B cell (primary cell): ENCODE measurements around the gene S1PR2. TPM values are rescaled to one million over a fixed set of nuclear protein-coding genes. Genes with fewer than 3 reads are reported as not detected.
A peak's percentile ranks its signal among the peaks of the same experiment; 100 is the strongest.

Experiments
- ATAC-seq: fragments of 200-7000 bp; cut with Tn5 transposase; one replicate; pipeline ENCODE4 v1.10.0; 2021; ENCODE audit warnings: low read depth, mild to moderate bottlenecking, moderate number of reproducible peaks, moderate library complexity
- CTCF ChIA-PET: fragments of 350-600 bp; sonication (Branson Sonifier 250); formaldehyde crosslinking; loops from one replicate; lab custom pipeline; 2021; ENCODE audit warnings: antibody characterized with exemption, inconsistent platforms; lab: Charles Lee
- POLR2A ChIA-PET: fragments of 350-600 bp; sonication (Branson Sonifier 250); formaldehyde crosslinking; loops from one replicate; lab custom pipeline; 2021; ENCODE audit warnings: antibody characterized with exemption; lab: Charles Lee
- DNase-seq: peaks from one replicate; pipeline ENCODE4 v3.0.0; 2013
- H2AFZ ChIP-seq: 2 replicates; pipeline ENCODE4 v1.6.1; 2012; ENCODE audit warnings: mild to moderate bottlenecking, low read depth, low read length; ENCODE audit not compliant: insufficient read depth, poor library complexity, severe bottlenecking
- H3K27ac ChIP-seq, 2 donors: 1 replicate in 1 of 2; 2 replicates in 1 of 2; pipeline ENCODE4 v1.5.1; 2012 to 2013; ENCODE audit warnings: low read length in 2 of 2, mild to moderate bottlenecking in 2 of 2, moderate library complexity in 1 of 2
- H3K27me3 ChIP-seq, 4 experiments: fragments of 200-600 bp in 1 of 4; sonication (generic) in 1 of 4; replicated peaks in 1 of 4; 1 replicate in 2 of 4; 2 replicates in 2 of 4; pipeline versions ENCODE4 v1.6.1 to v1.7.0; 2013 to 2016; ENCODE audit warnings: low read length in 3 of 4, mild to moderate bottlenecking in 2 of 4, mixed read lengths in 1 of 4, moderate library complexity in 1 of 4; ENCODE audit not compliant: insufficient read depth in 4 of 4, control insufficient read depth in 3 of 4; ENCODE audit errors: control extremely low read depth in 1 of 4
- H3K36me3 ChIP-seq, 2 experiments: replicated peaks in 1 of 2; 1 replicate in 1 of 2; 2 replicates in 1 of 2; pipeline versions ENCODE4 v1.6.1 to v1.7.1; 2013; ENCODE audit warnings: low read length in 1 of 2; ENCODE audit not compliant: insufficient read depth in 2 of 2, control insufficient read depth in 1 of 2; ENCODE audit errors: control extremely low read depth in 1 of 2, extremely low read depth in 1 of 2
- H3K4me1 ChIP-seq, 2 donors: fragments of 200-600 bp in 1 of 2; sonication (generic) in 1 of 2; 1 replicate in 1 of 2; 2 replicates in 1 of 2; pipeline versions ENCODE4 v1.5.1 to v1.6.1; 2013 to 2017; ENCODE audit warnings: low read length in 2 of 2; ENCODE audit not compliant: control insufficient read depth in 2 of 2, insufficient read depth in 2 of 2
- H3K4me2 ChIP-seq: replicated peaks from 2 replicates; pipeline ENCODE3; 2012; ENCODE audit warnings: mild to moderate bottlenecking, low read depth, low read length; ENCODE audit not compliant: poor library complexity, severe bottlenecking
- H3K4me3 ChIP-seq, 5 experiments: fragments of 200-600 bp in 1 of 5; sonication (generic) in 1 of 5; 1 replicate in 3 of 5; 2 replicates in 2 of 5; pipeline versions ENCODE4 v1.5.1 to v1.7.0; 2011 to 2016; ENCODE audit warnings: low read length in 4 of 5, mild to moderate bottlenecking in 4 of 5, low read depth in 2 of 5, control low read depth in 1 of 5, moderate library complexity in 1 of 5; ENCODE audit not compliant: insufficient read depth in 1 of 5; ENCODE audit errors: control extremely low read depth in 1 of 5, extremely low read depth in 1 of 5
- H3K79me2 ChIP-seq: fragments of 200-600 bp; sonication (generic); one replicate; pipeline ENCODE4 v1.6.0; 2016; ENCODE audit warnings: low read length; ENCODE audit not compliant: control insufficient read depth, insufficient read depth
- H3K9ac ChIP-seq: fragments of 200-600 bp; sonication (generic); 2 replicates; pipeline ENCODE4 v1.6.1; 2017; ENCODE audit warnings: mild to moderate bottlenecking, low read length, moderate library complexity
- H3K9me3 ChIP-seq, 3 donors: one replicate each; pipeline versions ENCODE4 v1.6.1 to v1.7.1; 2013; ENCODE audit warnings: low read length in 2 of 3; ENCODE audit not compliant: control insufficient read depth in 2 of 3, insufficient read depth in 1 of 3; ENCODE audit errors: control extremely low read depth in 1 of 3
- H4K20me1 ChIP-seq: 2 replicates; pipeline ENCODE4 v1.6.0; 2012; ENCODE audit warnings: mild to moderate bottlenecking, low read length; ENCODE audit not compliant: insufficient read depth, control insufficient read depth, poor library complexity, severe bottlenecking
- H3K27ac Mint-ChIP-seq: one replicate; pipeline ENCODE4 v1.8.0; 2021; ENCODE audit warnings: mixed read lengths
- H3K27me3 Mint-ChIP-seq: one replicate; pipeline ENCODE4 v1.8.0; 2021; ENCODE audit warnings: mixed read lengths
- H3K4me1 Mint-ChIP-seq: one replicate; pipeline ENCODE4 v1.8.0; 2021; ENCODE audit warnings: mixed read lengths
- H3K4me3 Mint-ChIP-seq: one replicate; pipeline ENCODE4 v1.8.0; 2021; ENCODE audit warnings: mixed read lengths
- H3K9me3 Mint-ChIP-seq: one replicate; pipeline ENCODE4 v1.8.0; 2022; ENCODE audit warnings: mixed read lengths; ENCODE audit not compliant: insufficient read depth
- CTCF ChIP-seq: fragments of 200-600 bp; IDR thresholded peaks from one replicate; pipeline ENCODE4 v1.8.0; 2022; ENCODE audit warnings: antibody characterized with exemption, mild to moderate bottlenecking
- EZH2 ChIP-seq: IDR thresholded peaks from 2 replicates; pipeline ENCODE4 v1.6.1; 2012; ENCODE audit warnings: borderline replicate concordance, low read depth, mild to moderate bottlenecking, moderate library complexity, low read length; ENCODE audit not compliant: insufficient read depth, poor library complexity, severe bottlenecking
- WGBS: methylation state at CpG from one replicate; pipeline ENCODE4 v1.1.5; 2013; ENCODE audit warnings: missing lambda C conversion rate; ENCODE audit not compliant: insufficient coverage; 5-methylcytosine and 5-hydroxymethylcytosine counted together
- intact Hi-C: fragments of 100-400 bp; cut with micrococcal nuclease; formaldehyde crosslinking; loops from one replicate; pipeline ENCODE4 v1.10.0; 2022
- polyA plus RNA-seq: library from polyadenylated mRNA; depleted of rRNA; stranded (reverse); fragments of >200 nt; gene quantifications from 2 replicates; pipeline ENCODE4 v1.2.3, GENCODE V29; 2012
- total RNA-seq, 2 donors: library from RNA; stranded (reverse); fragments of 120-200 nt in 1 of 2; gene quantifications; 1 replicate in 1 of 2; 2 replicates in 1 of 2; pipeline versions ENCODE4 v1.2.3 to v1.2.4, GENCODE V29; 2013 to 2022

S1PR2 gene
- total and polyA plus RNA-seq, 2 donors (not counting 1 experiment from before 2014, with no cell fraction given), result 1.8 to 4.4 TPM

- Histone ChIP-seq H3K9ac (peak within 1 kb of the TSS; percentile 74), H3K36me3 (peaks cover 0 to 5% of the 10 kb centered on the region in 2 experiments), H3K4me3 (peak within 1 kb of the TSS; percentile 41 to 72 (median 56)), H3K9me3 (no peaks in the 10 kb centered on the region), H3K27ac (peak within 1 kb of the TSS; percentile 90 to 97), H4K20me1 (no peaks in the 10 kb centered on the region), H3K79me2 (peaks cover 3% of the 10 kb centered on the region), H3K27me3 (no peaks in the 10 kb centered on the region), H3K4me1 (peaks cover 13 to 35% of the 10 kb centered on the region in 2 donors), H3K4me2 (peak within 1 kb of the TSS; percentile 84), H2AFZ (peak within 1 kb of the TSS; percentile 12)
- ATAC-seq (peak; percentile 39), DNase-seq (peak; percentile 92)
- Mint-ChIP-seq H3K9me3 (no peaks in the 10 kb centered on the region), H3K4me1 (peaks cover 35% of the 10 kb centered on the region), H3K4me3 (peak within 1 kb of the TSS; percentile 88), H3K27ac (peak within 1 kb of the TSS; percentile 94), H3K27me3 (no peaks in the 10 kb centered on the region)
- POLR2A ChIA-PET, result interaction anchor here (0.6 to 3.5 kb wide), 14 partner anchors 9 to 373 kb away, joined by 3 to 32 read pairs (median 4); partner anchors contain the start of genes ICAM4, ICAM5, RAVER1 and TYK2
- under 1% methylated on average over 49 of the region's 51 CpGs for WGBS
- CTCF ChIA-PET, result interaction anchor here (0.6 to 9.2 kb wide), 30 partner anchors 9 to 371 kb away, joined by 3 to 570 read pairs (median 4); partner anchors contain the start of genes CDC37, ICAM4, ICAM5 and KRI1
- intact Hi-C loops, result loop anchor here (1.0 to 2.0 kb wide), 6 partner anchors 16 to 110 kb away; partner anchors contain the start of genes FDX2, ICAM4, RAVER1 and TYK2
- TF ChIP-seq CTCF (no peak), EZH2 (no peak)
Measured at GRCh38 chr19:10270616-10271394, 39.7 kb upstream of the S1PR2 start, which contains the start of gene ICAM1. ICAM1 (plus strand) TSS chr19:10271120; CDS start chr19:10271160, 40 bp downstream.
